Pulmonary artery endothelial cell (primary cell): ENCODE data around the gene GABRR1. TPM values are rescaled to one million over a fixed set of nuclear protein-coding genes. Genes with fewer than 3 reads are reported as not detected.

Experiments used
- DNase-seq: peaks from one replicate; pipeline ENCODE4 v3.0.0-alpha.2; 2011; ENCODE audit warnings: low read depth, low spot score
- total RNA-seq: library from RNA; depleted of rRNA; stranded (reverse); fragments of >200 nt; gene quantifications from 2 replicates; pipeline ENCODE4 v1.2.3, GENCODE V29; 2014

The GABRR1 gene
- total RNA-seq, 1 donor from 2014 or later, result not detected

GRCh38 chr6:89216411-89216810, 747 bp downstream of the GABRR1 start:
- DNase-seq, result no peak

- no peak for DNase-seq
Observed at GRCh38 chr6:89215391-89215790, 1.8 kb downstream of the GABRR1 start.

GRCh38 chr6:89214197-89214596, 3.0 kb downstream of the GABRR1 start:
- no peak for DNase-seq

- DNase-seq, result no peak
Observed at GRCh38 chr6:89212472-89212871, 4.7 kb downstream of the GABRR1 start.

GRCh38 chr6:89209457-89209856, 7.7 kb downstream of the GABRR1 start:
- no peak for DNase-seq

GRCh38 chr6:89208551-89208950, 8.6 kb downstream of the GABRR1 start:
- no peak for DNase-seq

- DNase-seq, result no peak
Observed at GRCh38 chr6:89205819-89206218, 11.3 kb downstream of the GABRR1 start.

- DNase-seq, result no peak
Observed at GRCh38 chr6:89204096-89204495, 13.1 kb downstream of the GABRR1 start.

GRCh38 chr6:89200706-89201215, 16.4 kb downstream of the GABRR1 start:
- no peak for DNase-seq

- DNase-seq, result no peak
Observed at GRCh38 chr6:89199579-89199978, 17.6 kb downstream of the GABRR1 start.

- no peak for DNase-seq
Observed at GRCh38 chr6:89198235-89198634, 18.9 kb downstream of the GABRR1 start.

- DNase-seq, result no peak
Observed at GRCh38 chr6:89197141-89197540, 20.0 kb downstream of the GABRR1 start.

- DNase-seq, result no peak
Observed at GRCh38 chr6:89194559-89194958, 22.6 kb downstream of the GABRR1 start.

- no peak for DNase-seq
Observed at GRCh38 chr6:89190741-89191140, 26.4 kb downstream of the GABRR1 start.

GRCh38 chr6:89187504-89187903, 29.7 kb downstream of the GABRR1 start:
- no peak for DNase-seq

GRCh38 chr6:89186762-89187161, 30.4 kb downstream of the GABRR1 start:
- DNase-seq, result no peak

GRCh38 chr6:89184344-89184743, 32.8 kb downstream of the GABRR1 start:
- DNase-seq, result no peak

- no peak for DNase-seq
Observed at GRCh38 chr6:89183294-89183693, 33.9 kb downstream of the GABRR1 start.

GRCh38 chr6:89180971-89181370, 36.2 kb downstream of the GABRR1 start:
- no peak for DNase-seq

GRCh38 chr6:89180112-89180511, 37.0 kb downstream of the GABRR1 start:
- DNase-seq, result no peak

- no peak for DNase-seq
Observed at GRCh38 chr6:89173634-89174033, 43.5 kb downstream of the GABRR1 start.

- no peak for DNase-seq
Observed at GRCh38 chr6:89172131-89172530, 45.0 kb downstream of the GABRR1 start.

GRCh38 chr6:89162047-89162371, 55.1 kb downstream of the GABRR1 start:
- DNase-seq, result no peak

- DNase-seq, result no peak
Observed at GRCh38 chr6:89161326-89162046, 55.7 kb downstream of the GABRR1 start.
